GM11168 (cell line): Measurements from ENCODE around the gene BTBD16.

Experiments
- in situ Hi-C: fragments of 300-500 bp; cut with MboI; formaldehyde crosslinking; loops from one replicate; pipeline ENCODE4 v1.12.0; 2022; ENCODE audit warnings: low sequenced_read_pairs; ENCODE audit not compliant: unreplicated experiment

BTBD16 gene

GRCh38 chr10:122290833-122291532 is 19.9 kb downstream of the BTBD16 start:
- in situ Hi-C loops: loop anchor here (25.0 kb wide), 1 partner anchor 271 kb away; the partner anchor contains the start of gene DMBT1

DNA sequence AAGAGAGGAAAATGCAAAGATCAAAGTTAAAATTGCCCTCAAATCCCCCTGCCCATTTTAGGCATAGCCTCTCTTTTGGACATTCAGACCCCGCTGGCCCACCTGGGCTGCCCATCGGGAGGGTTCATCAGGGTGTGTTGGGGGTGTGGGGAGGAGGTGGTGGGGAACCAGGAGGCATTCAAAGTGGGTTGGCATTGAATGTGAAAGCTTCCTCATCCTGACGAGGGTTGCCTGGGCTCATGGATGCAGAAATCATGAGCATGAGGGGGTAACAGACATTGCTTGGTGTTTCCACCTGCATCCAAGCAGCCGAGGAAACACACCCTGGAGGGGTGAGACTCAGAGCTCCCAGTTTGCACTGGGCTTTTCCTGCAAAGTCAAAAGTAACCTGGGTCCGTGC is 20.6 kb downstream of the BTBD16 start:
- in situ Hi-C loops: loop anchor here (25.0 kb wide), 1 partner anchor 271 kb away; the partner anchor contains the start of gene DMBT1

GRCh38 chr10:122292376-122292775 is 21.3 kb downstream of the BTBD16 start:
- in situ Hi-C loops: loop anchor here (25.0 kb wide), 1 partner anchor 270 kb away; the partner anchor contains the start of gene DMBT1

DNA sequence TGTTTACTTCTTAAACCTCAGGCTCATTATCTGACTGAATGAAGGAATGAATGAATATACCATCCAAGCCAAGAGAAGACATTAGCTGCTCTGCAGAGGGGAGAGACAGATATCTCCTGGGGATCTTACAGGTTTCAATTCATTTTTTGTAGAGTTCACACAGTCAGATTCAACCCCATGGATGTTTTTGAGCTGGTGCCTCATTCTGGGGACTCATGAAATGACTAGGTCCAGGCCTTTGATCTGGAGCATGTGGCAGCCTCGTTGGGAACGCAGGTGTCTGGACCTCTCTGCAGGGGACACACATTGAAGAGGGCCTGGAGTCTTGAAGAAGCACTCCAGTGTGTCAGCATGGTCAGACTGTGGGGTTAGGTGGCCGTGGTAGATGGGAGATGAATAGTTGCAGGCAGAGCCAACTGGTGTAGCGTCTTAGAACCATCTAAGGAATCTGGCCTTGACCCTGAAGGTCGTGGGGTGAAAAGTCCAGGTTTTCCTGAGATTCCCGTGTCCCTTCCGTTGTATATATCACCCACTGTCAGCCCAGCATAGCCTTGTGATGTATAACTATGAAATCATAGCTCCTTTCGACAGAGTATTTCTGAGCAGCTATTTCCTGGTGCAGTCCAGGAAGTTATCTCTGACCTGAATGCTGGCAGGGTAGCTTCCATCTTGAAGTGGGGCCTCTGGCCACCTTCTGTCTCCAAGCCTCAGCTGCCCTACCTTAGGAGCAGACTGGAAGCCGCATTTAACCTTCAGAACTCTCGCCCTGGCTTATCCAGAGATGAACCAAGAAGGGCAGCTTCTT is 22.3 kb downstream of the BTBD16 start:
- in situ Hi-C loops: loop anchor here (25.0 kb wide), 1 partner anchor 269 kb away; the partner anchor contains the start of gene DMBT1

DNA sequence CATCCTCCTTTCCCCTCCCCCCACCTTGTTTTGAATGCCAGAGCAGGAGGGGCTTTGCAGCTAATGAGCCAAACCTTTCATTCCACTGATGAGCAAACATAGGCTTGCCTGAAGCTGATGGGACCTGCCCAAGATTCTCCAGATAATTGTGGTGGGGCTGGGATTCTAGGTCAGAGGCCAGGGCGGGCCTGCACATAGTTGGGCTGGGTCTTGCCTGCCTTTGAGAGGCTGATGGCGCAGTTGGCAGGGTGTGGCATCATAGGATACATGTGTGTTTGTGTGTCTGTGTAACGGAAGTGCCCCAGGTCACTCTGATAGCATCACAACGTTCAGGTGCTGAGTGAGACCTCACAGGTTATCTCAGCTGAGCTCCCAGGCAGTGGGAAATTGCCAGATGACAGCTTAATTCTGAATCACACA is 22.9 kb downstream of the BTBD16 start:
- in situ Hi-C loops: loop anchor here (25.0 kb wide), 1 partner anchor 268 kb away; the partner anchor contains the start of gene DMBT1

- in situ Hi-C loops: loop anchor here (25.0 kb wide), 1 partner anchor 268 kb away; the partner anchor contains the start of gene DMBT1
Observed at GRCh38 chr10:122294511-122295450, 23.7 kb downstream of the BTBD16 start.

GRCh38 chr10:122295451-122295809 is 24.3 kb downstream of the BTBD16 start:
- in situ Hi-C loops: loop anchor here (25.0 kb wide), 1 partner anchor 267 kb away; the partner anchor contains the start of gene DMBT1

- in situ Hi-C loops: loop anchor here (25.0 kb wide), 1 partner anchor 266 kb away; the partner anchor contains the start of gene DMBT1
Observed at GRCh38 chr10:122296363-122297120, 25.4 kb downstream of the BTBD16 start.

GRCh38 chr10:122297583-122297982 is 26.5 kb downstream of the BTBD16 start:
- in situ Hi-C loops: loop anchor here (25.0 kb wide), 1 partner anchor 265 kb away; the partner anchor contains the start of gene DMBT1

DNA sequence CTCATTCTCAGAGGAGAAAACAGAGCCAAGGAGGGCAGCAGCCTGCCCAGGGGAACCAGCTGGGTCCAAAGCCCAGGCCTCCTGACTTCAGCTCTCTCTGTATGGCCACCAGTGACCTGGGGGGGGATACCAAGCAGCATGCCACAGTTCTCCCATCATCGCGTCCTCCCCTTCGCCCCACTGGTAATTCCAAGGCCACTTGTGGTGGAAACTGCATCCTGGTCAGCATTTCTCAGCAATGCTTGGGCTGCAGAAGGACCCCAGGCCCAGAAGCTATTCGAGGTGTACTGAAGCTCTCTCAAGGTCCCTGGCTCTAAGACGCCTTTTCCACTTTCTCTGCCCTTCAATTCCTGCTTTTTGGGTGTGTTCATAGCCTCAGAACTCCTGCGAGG is 27.1 kb downstream of the BTBD16 start:
- in situ Hi-C loops: loop anchor here (25.0 kb wide), 1 partner anchor 264 kb away; the partner anchor contains the start of gene DMBT1

DNA sequence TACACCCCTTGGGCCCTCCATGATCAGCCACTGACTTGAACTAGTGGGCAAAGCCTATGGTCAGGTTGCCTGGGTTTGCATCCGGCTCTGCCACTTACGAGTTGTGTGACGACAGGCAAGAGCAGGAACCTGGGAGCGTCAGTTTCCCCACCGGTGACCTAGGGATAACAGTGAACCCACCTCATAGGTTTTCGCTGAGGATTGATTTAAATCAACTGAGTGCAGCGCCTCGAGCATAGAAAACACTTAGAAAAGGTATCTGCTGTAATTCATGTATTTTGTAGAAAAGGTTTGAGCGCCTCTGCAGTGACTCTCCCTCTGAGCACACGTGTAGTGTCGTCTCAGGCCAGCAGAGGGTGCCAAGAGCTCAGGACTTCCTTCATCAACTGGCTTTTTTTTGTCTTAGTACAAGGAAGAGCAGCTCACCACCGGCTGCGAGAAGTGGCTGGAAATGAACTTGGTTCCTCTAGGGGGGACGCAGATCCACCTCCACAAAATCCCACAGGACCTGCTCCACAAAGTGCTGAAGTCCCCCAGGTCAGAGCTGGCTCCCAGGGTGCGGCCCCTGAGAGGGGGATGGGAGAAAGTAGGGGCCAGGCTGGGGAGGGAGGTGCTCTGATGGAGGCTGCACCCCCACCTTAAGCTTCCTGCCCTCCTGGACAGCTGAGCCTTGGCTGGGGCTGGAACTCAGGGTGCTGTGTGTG is 27.7 kb downstream of the BTBD16 start:
- in situ Hi-C loops: loop anchor here (25.0 kb wide), 1 partner anchor 264 kb away; the partner anchor contains the start of gene DMBT1

- in situ Hi-C loops: loop anchor here (25.0 kb wide), 1 partner anchor 263 kb away; the partner anchor contains the start of gene DMBT1
Observed at GRCh38 chr10:122299423-122300075, 28.5 kb downstream of the BTBD16 start.

- in situ Hi-C loops: no loop called here
Observed at GRCh38 chr10:122301055-122301810, 30.1 kb downstream of the BTBD16 start.

- in situ Hi-C loops: no loop called here
Observed at GRCh38 chr10:122301811-122302115, 30.7 kb downstream of the BTBD16 start.

DNA sequence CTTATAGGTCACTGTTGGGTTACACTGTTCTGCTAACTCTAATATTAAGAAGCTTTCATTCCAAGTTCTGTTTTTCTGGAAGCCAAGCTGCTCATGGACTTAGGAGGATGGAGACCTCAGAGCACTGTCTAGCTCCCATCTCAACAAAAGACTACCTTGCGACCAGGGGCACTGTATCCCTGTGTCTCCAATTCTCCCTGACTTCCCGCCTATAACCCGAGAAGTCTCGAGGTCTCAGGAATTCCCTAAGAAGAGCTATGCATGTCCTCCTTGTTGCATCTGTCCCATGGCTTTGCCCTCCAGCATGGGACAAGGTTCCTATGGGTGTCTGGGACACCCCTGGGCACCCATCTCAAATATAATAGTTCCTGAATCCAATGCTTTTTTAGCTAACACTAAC is 31.2 kb downstream of the BTBD16 start:
- in situ Hi-C loops: no loop called here

- in situ Hi-C loops: no loop called here
Observed at GRCh38 chr10:122303271-122304053, 32.4 kb downstream of the BTBD16 start.
